Glutamatergic neuron (in vitro differentiated cells): ENCODE measurements around the gene NBEAL2. TPM values are rescaled to one million over a fixed set of nuclear protein-coding genes. Genes with fewer than 3 reads are reported as not detected.

ENCODE experiments used
- DNase-seq: peaks from one replicate; pipeline ENCODE4 v3.0.0; 2022
- H3K27ac Mint-ChIP-seq: one replicate; pipeline ENCODE4 v1.8.0; 2020; ENCODE audit warnings: mild to moderate bottlenecking, mixed read lengths, inconsistent platforms; ENCODE audit not compliant: unreplicated experiment
- H3K27me3 Mint-ChIP-seq: one replicate; pipeline ENCODE4 v1.8.0; 2020; ENCODE audit warnings: mild to moderate bottlenecking, moderate library complexity, mixed read lengths, inconsistent platforms; ENCODE audit not compliant: unreplicated experiment
- H3K36me3 Mint-ChIP-seq: one replicate; pipeline ENCODE4 v1.8.0; 2020; ENCODE audit warnings: mild to moderate bottlenecking, mixed read lengths, inconsistent platforms; ENCODE audit not compliant: unreplicated experiment
- H3K4me1 Mint-ChIP-seq: one replicate; pipeline ENCODE4 v1.8.0; 2020; ENCODE audit warnings: mild to moderate bottlenecking, low read depth, mixed read lengths, inconsistent platforms; ENCODE audit not compliant: unreplicated experiment
- H3K4me3 Mint-ChIP-seq: one replicate; pipeline ENCODE4 v1.8.0; 2020; ENCODE audit warnings: mild to moderate bottlenecking, mixed read lengths, inconsistent platforms; ENCODE audit not compliant: unreplicated experiment
- H3K9me3 Mint-ChIP-seq: one replicate; pipeline ENCODE4 v1.8.0; 2020; ENCODE audit warnings: mild to moderate bottlenecking, moderate library complexity, mixed read lengths, inconsistent platforms; ENCODE audit not compliant: unreplicated experiment
- CTCF ChIP-seq: fragments of 200-600 bp; sonication (generic); IDR thresholded peaks from one replicate; pipeline ENCODE4 v1.5.0; 2021; ENCODE audit not compliant: partially characterized antibody, unreplicated experiment
- total RNA-seq: library from RNA; stranded (reverse); fragmentation: NEBNext Ultra II Directional; extraction: Animal tissue kit (Norgen Biotek cat#: 25700); gene quantifications from one replicate; pipeline ENCODE4 v1.2.1, GENCODE V29; 2021; ENCODE audit not compliant: unreplicated experiment

Gene NBEAL2
- total RNA-seq, 1 donor from 2014 or later, result 38.0 TPM

DNA sequence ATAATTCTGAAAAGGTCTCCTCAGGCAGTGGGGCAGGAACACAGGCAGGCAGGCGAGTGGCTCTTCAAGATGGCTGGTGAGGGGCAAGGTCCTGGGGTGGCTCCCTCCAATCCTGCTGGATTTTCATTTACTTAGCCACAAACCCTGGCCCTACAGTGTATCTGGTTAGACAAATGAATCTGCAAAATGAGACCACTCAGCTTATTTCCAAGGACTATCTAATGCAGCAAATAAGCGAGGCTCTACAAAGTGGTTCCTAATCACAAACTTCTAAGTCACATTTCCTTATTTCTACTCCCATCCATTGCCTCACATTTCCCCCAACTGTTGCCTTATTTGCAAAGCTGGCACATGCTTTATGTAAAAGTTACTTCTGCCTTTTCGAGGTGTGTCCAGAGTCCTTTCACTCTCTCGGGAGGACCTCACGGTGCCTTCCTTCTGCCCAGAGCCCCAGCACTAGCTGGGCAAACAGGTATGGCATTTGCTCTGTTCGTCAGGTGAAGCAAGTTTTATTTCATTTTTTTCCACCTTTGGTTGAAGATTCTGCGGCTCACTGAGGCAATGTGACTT is 43.4 kb upstream of the NBEAL2 start:
- H3K27me3 Mint-ChIP-seq, result peaks cover 4% of the 10 kb centered on the region
- peaks cover 10% of the 10 kb centered on the region for H3K4me1 Mint-ChIP-seq
- peak overlapping the region; percentile 43 for H3K27ac Mint-ChIP-seq
- H3K9me3 Mint-ChIP-seq, result peaks cover 12% of the 10 kb centered on the region
- no peak for TF ChIP-seq CTCF
- no peak overlapping the region for H3K4me3 Mint-ChIP-seq
- peaks cover 6% of the 10 kb centered on the region for H3K36me3 Mint-ChIP-seq
- DNase-seq, result no peak

GRCh38 chr3:46936733-46937250 is 42.7 kb upstream of the NBEAL2 start:
- peaks cover 8% of the 10 kb centered on the region for H3K4me1 Mint-ChIP-seq
- H3K9me3 Mint-ChIP-seq, result peaks cover 10% of the 10 kb centered on the region
- H3K27ac Mint-ChIP-seq, result no peak overlapping the region
- no peak overlapping the region for H3K4me3 Mint-ChIP-seq
- DNase-seq, result no peak
- peaks cover 6% of the 10 kb centered on the region for H3K36me3 Mint-ChIP-seq
- peaks cover 4% of the 10 kb centered on the region for H3K27me3 Mint-ChIP-seq
- no peak for TF ChIP-seq CTCF

- peaks cover 6% of the 10 kb centered on the region for H3K36me3 Mint-ChIP-seq
- peaks cover 6% of the 10 kb centered on the region for H3K27me3 Mint-ChIP-seq
- TF ChIP-seq CTCF, result no peak
- DNase-seq, result peak; percentile 1
- H3K27ac Mint-ChIP-seq, result no peak overlapping the region
- no peak overlapping the region for H3K4me3 Mint-ChIP-seq
- H3K9me3 Mint-ChIP-seq, result peaks cover 10% of the 10 kb centered on the region
- peaks cover 7% of the 10 kb centered on the region for H3K4me1 Mint-ChIP-seq
Observed at GRCh38 chr3:46938118-46938517, 41.3 kb upstream of the NBEAL2 start.

DNA sequence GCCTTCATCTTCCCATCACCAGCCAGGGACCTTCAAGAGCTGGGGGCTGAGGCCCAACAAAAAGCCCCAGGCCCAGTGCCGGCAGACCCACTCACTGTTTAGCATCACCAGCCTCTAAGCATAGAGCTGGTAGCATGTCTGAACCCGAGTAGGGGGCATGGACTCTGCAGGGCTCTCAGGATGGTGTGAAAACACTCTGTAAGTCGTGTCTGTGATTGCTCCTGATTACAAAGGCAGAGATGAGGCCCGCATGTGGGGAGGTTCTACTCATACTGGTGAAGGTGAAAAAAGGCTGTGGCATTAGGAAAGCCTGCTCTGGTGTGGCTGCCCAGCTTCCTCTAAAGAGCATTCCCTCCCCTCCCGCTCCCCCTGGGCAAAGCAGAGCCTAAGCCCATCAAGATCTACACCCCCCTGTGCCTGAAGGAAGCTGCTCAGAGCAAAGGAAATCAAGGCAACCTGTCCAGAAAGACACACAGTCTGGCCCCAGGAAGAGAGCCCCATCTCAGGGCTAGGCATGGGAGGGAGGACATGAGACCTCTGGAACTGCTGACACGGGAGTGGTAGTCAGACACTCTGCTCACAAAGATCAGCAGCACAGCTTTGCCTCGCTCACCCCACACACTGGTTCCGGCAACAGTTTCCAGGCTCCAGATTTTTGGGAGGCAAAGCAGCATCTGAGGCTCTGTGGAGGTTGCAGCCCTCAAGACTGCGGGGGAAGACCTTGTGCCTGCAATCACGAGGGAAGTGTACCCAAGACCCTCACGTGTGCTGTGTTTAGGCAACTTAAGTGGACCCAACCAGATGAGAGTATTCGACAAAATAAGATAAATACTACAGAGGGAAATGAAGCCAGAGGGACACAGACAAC is 39.7 kb upstream of the NBEAL2 start:
- no peak for DNase-seq
- H3K4me3 Mint-ChIP-seq, result no peak overlapping the region
- H3K36me3 Mint-ChIP-seq, result peaks cover 6% of the 10 kb centered on the region
- H3K4me1 Mint-ChIP-seq, result peaks cover 17% of the 10 kb centered on the region
- peaks cover 6% of the 10 kb centered on the region for H3K27me3 Mint-ChIP-seq
- TF ChIP-seq CTCF, result no peak
- H3K9me3 Mint-ChIP-seq, result peaks cover 10% of the 10 kb centered on the region
- no peak overlapping the region for H3K27ac Mint-ChIP-seq

DNA sequence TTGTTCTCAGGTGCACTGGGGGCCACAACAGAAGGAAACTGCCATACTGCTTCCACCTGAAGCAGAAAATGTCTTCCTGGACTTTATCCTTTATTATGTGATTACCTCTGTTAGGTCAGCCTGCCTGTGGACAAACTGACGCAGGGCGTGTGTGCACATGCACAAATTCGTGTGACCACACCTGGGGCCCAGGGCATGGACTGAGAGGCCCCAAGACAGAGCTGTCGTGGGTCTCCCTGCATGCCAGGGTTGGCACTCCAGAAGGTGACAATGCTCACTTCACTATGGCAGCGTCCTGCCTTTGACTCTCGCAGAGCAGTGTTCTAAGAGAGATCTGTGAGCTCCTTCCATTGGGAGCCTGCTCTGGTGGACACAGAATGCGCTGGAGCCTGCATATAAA is 37.4 kb upstream of the NBEAL2 start:
- peaks cover 10% of the 10 kb centered on the region for H3K9me3 Mint-ChIP-seq
- H3K27ac Mint-ChIP-seq, result no peak overlapping the region
- no peak for TF ChIP-seq CTCF
- peaks cover 18% of the 10 kb centered on the region for H3K4me1 Mint-ChIP-seq
- peaks cover 8% of the 10 kb centered on the region for H3K27me3 Mint-ChIP-seq
- no peak overlapping the region for H3K4me3 Mint-ChIP-seq
- H3K36me3 Mint-ChIP-seq, result peaks cover 16% of the 10 kb centered on the region
- peak; percentile 5 for DNase-seq
